Epithelial cell of esophagus (primary cell): ENCODE measurements around the gene KLHL10.

Source experiments
- DNase-seq: peaks from one replicate; pipeline ENCODE4 v3.0.0; 2010; ENCODE audit warnings: low read depth
- H3K4me3 ChIP-seq: 2 replicates; pipeline ENCODE4 v1.5.1; 2011; ENCODE audit warnings: mild to moderate bottlenecking, low read length, control low read depth
- TF ChIP-seq, protein P1 (sequence below): IDR thresholded peaks from 2 replicates; pipeline ENCODE4 v1.5.1; 2011; ENCODE audit warnings: low read depth, mild to moderate bottlenecking, low read length, control low read depth, inconsistent platforms; ENCODE audit not compliant: insufficient read depth; ENCODE audit errors: missing control alignments

The KLHL10 gene

GRCh38 chr17:41892021-41892376 lies 54.4 kb downstream of the KLHL10 start:
- TF ChIP-seq, protein P1, sequence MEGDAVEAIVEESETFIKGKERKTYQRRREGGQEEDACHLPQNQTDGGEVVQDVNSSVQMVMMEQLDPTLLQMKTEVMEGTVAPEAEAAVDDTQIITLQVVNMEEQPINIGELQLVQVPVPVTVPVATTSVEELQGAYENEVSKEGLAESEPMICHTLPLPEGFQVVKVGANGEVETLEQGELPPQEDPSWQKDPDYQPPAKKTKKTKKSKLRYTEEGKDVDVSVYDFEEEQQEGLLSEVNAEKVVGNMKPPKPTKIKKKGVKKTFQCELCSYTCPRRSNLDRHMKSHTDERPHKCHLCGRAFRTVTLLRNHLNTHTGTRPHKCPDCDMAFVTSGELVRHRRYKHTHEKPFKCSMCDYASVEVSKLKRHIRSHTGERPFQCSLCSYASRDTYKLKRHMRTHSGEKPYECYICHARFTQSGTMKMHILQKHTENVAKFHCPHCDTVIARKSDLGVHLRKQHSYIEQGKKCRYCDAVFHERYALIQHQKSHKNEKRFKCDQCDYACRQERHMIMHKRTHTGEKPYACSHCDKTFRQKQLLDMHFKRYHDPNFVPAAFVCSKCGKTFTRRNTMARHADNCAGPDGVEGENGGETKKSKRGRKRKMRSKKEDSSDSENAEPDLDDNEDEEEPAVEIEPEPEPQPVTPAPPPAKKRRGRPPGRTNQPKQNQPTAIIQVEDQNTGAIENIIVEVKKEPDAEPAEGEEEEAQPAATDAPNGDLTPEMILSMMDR, result no peak
- DNase-seq, result no peak
- no peak overlapping the region for H3K4me3 ChIP-seq

GRCh38 chr17:41893384-41893783 lies 55.8 kb downstream of the KLHL10 start:
- H3K4me3 ChIP-seq, result no peak overlapping the region
- TF ChIP-seq, protein P1, result no peak
- DNase-seq, result no peak

DNA sequence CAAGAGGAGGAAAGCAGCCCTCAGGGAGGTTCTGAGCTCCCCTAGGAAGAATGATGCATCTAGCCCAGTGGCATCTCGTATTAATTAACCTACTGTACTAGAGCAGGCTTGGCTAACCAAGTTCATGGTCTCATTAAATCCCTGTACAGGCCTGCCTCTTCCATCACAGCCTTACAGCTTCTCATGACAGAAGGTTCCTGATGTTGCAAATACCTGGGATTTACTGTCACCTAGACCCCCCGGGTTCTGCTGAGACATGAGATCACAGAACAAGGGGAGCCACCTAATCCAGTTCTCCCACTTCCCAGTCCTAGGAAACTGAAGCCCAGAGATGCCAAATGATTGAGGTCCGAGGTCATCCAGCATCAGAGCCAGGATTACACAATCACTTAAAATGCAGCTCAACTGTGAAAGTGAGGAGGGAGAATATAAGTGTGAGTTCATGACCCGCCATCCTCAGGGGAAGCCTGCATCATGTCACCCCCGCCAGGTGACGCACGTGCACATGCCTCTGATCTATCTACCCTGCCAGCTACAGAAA lies 57.2 kb downstream of the KLHL10 start:
- TF ChIP-seq, protein P1, result no peak
- DNase-seq, result peak; percentile 77
- no peak overlapping the region for H3K4me3 ChIP-seq

GRCh38 chr17:41895617-41896016 lies 58.0 kb downstream of the KLHL10 start:
- DNase-seq, result no peak
- no peak overlapping the region for H3K4me3 ChIP-seq
- TF ChIP-seq, protein P1, result no peak

DNA sequence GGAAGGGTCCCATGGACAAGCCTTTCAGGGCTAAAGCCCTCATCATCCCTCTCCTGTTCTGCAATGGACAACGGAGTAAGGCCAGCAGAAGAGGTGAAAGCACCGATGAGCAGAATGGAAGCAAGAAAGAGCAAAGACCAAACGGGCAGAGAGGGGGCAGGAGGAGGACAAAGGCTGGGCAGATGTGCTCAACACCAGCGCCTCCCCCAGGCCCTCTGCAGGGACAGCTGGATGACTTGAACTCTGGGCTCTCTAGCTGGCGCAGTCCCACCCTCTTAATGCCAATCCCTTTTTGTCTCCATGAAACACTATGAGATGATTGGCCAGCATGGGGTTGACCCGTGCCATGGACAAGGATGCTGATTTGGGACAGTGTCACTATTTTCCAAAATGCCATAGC lies 59.1 kb downstream of the KLHL10 start:
- TF ChIP-seq, protein P1, result no peak
- DNase-seq, result no peak
- H3K4me3 ChIP-seq, result no peak overlapping the region
